ENCODE results near the gene PECR.

The PECR gene

DNA sequence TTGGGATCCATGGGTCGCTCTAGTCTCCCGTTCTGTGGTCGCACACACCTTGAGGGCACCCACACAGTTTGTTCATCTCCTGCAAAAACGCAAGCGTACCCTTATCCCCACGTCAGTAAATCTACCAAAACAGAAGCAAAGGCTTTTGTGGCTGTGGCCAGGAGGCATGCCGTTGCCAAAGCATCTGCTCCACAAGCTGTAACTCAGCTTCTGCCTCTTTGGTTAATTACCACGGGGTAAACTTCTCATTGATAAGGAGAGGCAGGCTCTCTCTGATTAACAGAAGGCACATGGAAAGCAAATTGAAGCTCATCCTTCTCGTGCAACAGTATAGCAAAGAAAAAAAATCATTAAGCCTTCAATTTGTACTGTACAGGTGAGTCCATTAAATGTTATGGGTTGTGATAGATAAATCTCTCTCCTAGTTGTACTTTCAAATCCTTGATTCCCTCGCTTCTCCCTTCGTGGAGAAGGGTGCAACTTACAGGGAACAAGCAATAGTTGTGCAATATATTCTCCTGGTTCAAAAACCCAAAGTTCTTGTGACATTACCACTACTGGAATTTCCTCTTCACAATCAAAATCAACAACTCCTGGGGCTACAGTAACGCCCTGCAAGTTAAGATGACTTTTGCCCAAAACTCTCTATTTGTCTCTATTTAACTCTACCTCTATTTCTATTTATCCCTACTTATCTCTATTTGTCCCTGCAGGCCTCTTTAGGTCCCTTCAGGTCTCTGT is 10.3 kb downstream of the PECR start:
- no peak for DNase-seq (ENCODE audit: low read depth)

DNA sequence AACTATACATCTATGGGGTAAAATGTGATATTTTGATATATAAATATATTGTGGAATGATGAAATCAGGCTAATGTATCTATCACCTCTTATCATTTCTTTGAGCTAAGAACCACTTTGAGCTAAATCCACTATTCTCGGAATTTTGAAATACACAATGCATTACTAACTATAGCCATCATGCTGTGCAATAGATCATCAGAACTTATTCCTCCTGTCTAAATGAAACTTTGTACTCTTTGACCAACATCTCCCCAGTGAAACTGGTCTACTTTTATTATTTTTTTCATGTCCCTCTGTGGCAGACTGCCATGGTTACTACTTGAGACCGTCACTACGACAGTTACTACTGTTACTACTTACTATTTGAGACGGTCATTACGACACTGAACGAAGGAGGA is 11.4 kb downstream of the PECR start:
- no peak for DNase-seq (ENCODE audit: low read depth)

GRCh38 chr2:216069028-216069427 is 12.6 kb downstream of the PECR start:
- no peak for DNase-seq (ENCODE audit: low read depth)

DNA sequence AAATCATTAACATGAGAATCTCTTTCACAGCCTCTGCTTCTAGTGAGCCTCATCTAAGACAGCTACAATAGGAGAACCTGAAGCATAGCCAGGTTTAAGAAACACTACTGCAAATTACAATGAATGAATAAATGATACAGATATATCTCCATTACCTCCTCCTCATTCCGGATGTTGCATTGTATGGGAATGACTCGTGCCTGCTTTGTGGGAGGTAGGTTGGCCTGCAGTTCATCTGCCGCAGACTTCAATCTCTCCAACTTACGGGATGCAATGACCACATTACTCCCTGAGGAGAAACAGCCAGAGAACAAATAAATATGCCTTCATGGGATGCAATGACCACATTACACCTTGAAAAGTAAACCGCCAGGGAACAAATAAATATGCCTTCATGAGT is 15.4 kb downstream of the PECR start:
- peak; percentile 40 for DNase-seq (ENCODE audit: low read depth)

GRCh38 chr2:216064665-216065064 is 16.9 kb downstream of the PECR start:
- no peak for DNase-seq (ENCODE audit: low read depth)

DNA sequence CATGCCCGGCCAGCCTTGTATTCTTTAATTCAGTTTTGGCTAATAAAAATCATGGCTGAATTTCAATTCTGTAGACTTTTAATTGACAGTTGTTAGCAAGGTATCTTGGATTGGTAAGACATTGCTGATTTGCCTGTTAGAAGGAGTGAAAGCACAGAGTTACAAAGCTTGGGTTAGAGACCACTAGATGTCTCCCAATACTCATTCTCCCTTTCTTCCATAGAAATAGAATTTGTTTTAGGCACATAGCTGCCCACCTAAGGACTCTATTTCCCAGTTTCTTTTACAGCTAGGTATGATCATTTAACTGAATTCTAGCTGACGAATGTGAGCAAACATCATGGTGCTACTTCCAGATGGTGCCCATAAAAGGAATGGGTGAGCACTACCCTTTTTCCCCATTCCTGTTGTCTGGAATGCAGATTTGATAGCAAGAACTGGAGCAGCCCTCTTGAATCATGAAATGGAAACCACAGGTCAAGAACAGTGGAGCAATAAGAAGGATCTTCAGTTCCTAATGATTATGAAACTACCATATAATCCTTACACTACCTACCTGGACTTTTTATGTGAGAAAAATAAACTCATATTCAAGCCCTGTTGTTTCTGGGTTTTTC is 17.5 kb downstream of the PECR start:
- DNase-seq (ENCODE audit: low read depth): no peak

DNA sequence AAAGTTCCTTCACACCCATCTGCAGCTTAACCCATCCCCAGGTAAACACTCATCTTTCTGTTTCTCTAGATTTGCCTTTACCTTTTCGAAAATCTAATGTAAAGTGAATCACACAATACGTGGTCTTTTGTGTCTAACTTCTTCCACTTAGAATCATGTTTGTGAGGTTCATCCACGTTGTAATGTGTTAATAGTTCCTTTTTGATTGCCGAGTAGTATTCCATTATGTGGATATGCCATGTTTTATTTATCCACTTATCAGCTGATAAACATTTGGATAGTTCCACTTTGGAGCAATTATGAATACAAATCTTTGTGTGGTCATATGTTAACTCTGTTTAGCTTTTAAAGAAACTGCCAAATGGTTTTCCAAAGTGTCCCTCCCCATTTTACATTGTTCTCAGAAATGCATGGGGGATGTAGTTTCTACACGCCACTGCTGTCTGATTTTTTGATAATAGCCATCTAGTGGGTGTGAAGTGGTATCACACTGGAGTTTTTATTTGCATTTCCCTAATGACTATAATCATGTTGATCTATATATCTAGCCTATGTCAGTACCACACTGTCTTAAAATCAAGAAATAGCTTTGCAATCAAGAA is 22.3 kb downstream of the PECR start:
- DNase-seq (ENCODE audit: low read depth): no peak

DNA sequence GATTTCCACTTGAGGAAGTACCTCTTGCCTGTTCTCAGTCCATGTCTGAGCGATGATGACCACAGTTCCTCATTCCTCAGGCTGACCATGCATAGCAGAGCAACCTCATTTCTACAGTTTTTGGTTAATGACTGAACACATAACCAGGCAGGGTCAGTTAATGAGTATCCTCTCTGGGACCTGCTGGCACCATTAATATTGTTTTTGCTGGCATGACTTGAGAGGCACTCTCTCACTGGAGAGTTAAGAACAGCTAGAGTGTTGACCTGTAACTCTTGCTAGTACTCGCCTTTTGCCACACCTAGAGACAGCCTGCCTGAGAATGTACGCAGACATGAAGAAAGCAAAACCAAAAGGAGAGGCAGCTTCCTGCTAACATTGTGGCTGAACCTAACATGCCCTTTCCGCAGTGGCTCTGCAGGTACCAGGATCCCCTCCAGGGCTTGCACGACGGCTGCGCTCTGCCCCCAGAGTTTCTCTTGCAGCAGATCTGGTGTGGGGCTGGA is 23.9 kb downstream of the PECR start:
- DNase-seq (ENCODE audit: low read depth): no peak

DNA sequence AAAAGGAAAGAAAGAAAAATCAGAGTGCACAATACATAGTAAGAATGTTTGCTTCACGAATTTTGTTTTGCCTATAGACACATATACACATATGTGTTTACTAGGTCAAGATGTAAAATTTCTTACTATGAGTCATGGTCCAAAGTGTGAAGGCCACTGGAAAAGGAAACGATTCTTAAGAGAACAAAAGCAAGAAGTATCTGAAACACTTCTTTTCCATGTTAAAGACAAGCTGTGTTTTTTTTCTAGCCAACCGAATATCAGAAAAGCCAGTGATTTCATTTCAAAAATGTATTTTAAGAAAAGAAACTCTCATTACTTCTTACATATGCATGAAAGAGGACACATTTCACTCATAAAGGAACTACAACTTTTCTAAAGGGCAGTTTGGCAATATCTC is 24.9 kb downstream of the PECR start:
- no peak for DNase-seq (ENCODE audit: low read depth)

DNA sequence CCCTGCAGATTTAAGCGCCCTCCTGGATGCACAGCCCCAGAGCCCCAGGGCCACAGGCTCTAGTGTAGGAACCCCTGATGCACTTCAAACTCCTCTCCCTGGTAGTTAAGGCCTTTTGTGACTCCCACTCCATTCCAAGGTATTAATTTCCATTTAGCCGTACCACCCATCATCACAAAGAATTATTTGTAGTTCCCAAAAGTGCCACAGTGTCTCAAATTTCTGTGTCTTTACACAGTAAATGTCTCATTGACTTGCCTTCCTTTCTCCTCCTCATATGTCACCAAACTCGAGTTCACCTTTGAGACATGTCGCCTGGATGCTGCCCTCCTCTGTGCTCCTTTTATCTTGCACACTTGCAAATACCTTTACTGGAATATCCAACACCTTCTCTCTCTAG is 25.9 kb downstream of the PECR start:
- DNase-seq (ENCODE audit: low read depth): no peak

DNA sequence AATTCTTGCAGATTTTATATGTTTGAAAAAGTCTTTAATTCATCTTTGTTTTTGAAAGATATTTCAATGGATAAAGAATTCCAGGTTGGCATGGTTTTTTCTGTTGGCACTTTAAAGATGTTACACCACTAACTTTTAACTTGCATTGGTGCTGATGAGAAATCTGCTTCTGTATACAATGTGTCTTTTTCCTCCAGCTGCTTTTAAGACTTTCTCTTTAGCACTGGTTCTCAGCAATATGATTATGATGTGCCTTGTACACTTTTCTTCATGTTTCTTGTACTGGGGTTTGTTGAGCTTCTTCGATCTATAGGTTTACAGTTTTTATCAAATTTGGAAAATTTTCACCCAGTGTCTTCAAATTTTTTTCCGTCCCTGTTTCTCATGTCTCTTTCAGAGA is 29.2 kb downstream of the PECR start:
- DNase-seq (ENCODE audit: low read depth): no peak

DNA sequence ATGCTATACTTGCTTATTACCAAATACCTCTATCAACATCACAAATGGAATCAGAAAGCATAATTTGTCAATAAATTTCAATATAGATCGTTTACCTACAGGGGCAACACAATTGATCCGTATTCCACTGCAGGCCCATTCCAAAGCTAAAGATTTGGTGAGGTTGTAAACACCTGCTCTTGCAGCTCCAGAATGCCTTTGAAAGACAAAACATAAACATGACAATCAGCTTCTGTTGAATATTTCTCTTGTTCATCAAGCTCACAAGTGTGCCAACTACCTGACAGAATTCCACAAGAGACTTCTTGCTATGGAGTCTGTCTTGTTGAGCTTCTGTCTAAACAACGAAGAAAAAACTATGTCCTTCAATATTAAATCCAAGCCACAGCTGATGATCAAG is 30.3 kb downstream of the PECR start:
- DNase-seq (ENCODE audit: low read depth): no peak

GRCh38 chr2:216049452-216049851 is 32.2 kb downstream of the PECR start:
- DNase-seq (ENCODE audit: low read depth): no peak

GRCh38 chr2:216047397-216047796 is 34.2 kb downstream of the PECR start:
- no peak for DNase-seq (ENCODE audit: low read depth)

DNA sequence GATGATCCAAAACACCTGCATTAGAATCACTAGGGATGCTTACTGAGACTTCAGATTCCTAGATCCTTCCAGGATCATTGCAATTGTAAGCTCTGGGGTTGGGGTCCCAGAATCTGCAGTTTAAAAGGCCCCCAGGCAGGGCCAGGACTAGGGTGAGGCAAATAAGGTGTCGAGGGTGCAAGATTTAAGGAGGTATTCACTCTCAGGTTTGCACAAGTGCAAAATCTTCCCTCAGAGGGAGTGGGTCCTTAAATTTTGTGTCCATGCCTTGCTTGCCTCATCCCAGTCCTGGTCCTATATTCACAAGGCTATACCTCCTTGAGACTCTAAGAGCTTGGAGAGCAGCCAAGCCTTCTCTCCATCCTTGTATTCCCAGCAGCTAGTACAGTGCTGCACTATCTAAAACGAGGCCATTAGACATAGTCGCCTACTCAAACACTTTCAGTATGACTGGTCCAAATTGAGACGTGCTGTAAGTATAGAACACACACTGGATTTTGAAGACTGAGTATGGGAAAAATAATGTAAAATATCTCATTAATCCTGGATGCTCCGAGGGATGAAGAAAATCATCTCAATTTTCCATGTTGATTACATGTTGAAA is 36.6 kb downstream of the PECR start:
- DNase-seq (ENCODE audit: low read depth): no peak

DNA sequence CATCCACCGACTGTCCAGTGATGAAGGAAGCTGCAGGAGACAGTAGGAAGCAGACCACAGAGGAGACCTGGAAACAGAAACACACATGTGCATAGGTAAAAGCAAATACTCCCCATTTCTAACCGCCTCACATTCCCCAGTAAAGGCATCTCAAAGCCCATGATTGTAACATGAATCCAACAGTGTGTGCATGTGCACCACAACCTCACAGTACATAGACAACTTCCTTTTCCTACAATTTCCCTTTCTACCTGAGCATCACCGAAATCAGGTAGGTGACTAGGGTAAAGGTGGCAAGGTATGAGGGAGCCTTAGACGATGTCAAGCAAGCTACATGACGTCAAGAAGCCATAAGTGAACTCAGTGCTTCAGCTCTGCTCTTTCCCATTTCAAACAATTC is 37.7 kb downstream of the PECR start:
- DNase-seq (ENCODE audit: low read depth): no peak

GRCh38 chr2:216041438-216041837 is 40.2 kb downstream of the PECR start:
- DNase-seq (ENCODE audit: low read depth): no peak

GRCh38 chr2:216039918-216040317 is 41.7 kb downstream of the PECR start:
- no peak for DNase-seq (ENCODE audit: low read depth)

GRCh38 chr2:216034065-216034464 is 47.5 kb downstream of the PECR start:
- DNase-seq (ENCODE audit: low read depth): no peak

- no peak for DNase-seq (ENCODE audit: low read depth)
These were observed 48.2 kb downstream of the PECR start for GRCh38 chr2:216033403-216033802.

- peak; percentile 65 for DNase-seq (ENCODE audit: low read depth)
These were observed 49.5 kb downstream of the PECR start for GRCh38 chr2:216031960-216032689.

GRCh38 chr2:216030216-216030615 is 51.4 kb downstream of the PECR start:
- DNase-seq (ENCODE audit: low read depth): no peak
